GM21717 (cell line): ENCODE data around the gene ADCY10.
"Not testable (repeated sequence)": the region's sequence is repeated elsewhere in the genome, so short reads cannot be mapped to it uniquely, and the experiment has no call there.

Source experiments
- ATAC-seq: cut with Tn5 transposase; IDR thresholded peaks from one replicate; pipeline ENCODE4 v1.9.1; 2021; ENCODE audit warnings: mild to moderate bottlenecking, moderate library complexity; ENCODE audit not compliant: unreplicated experiment

The ADCY10 gene

GRCh38 chr1:167926486-167926997 lies 12.6 kb upstream of the ADCY10 start:
- no peak for ATAC-seq

- ATAC-seq: no peak
Observed at GRCh38 chr1:167924543-167925231, 10.8 kb upstream of the ADCY10 start.

GRCh38 chr1:167924102-167924501 lies 10.2 kb upstream of the ADCY10 start:
- no peak for ATAC-seq

- no peak for ATAC-seq
Observed at GRCh38 chr1:167923324-167924056, 9.6 kb upstream of the ADCY10 start.

GRCh38 chr1:167922611-167923074 lies 8.7 kb upstream of the ADCY10 start:
- ATAC-seq: no peak

- no peak for ATAC-seq
Observed at GRCh38 chr1:167922023-167922422, 8.1 kb upstream of the ADCY10 start.

GRCh38 chr1:167916766-167917511 lies 3.0 kb upstream of the ADCY10 start:
- ATAC-seq: no peak

- no peak for ATAC-seq
Observed at GRCh38 chr1:167915569-167915968, 1.6 kb upstream of the ADCY10 start.

GRCh38 chr1:167912294-167912693 lies 1.6 kb downstream of the ADCY10 start:
- ATAC-seq: no peak

- no peak for ATAC-seq
Observed at GRCh38 chr1:167911413-167911812, 2.5 kb downstream of the ADCY10 start.

- ATAC-seq: no peak
Observed at GRCh38 chr1:167910530-167910929, 3.4 kb downstream of the ADCY10 start.

- ATAC-seq: no peak
Observed at GRCh38 chr1:167909691-167910180, 4.2 kb downstream of the ADCY10 start.

GRCh38 chr1:167905671-167906070 lies 8.3 kb downstream of the ADCY10 start:
- no peak for ATAC-seq

GRCh38 chr1:167905182-167905581 lies 8.8 kb downstream of the ADCY10 start:
- no peak for ATAC-seq

GRCh38 chr1:167904652-167905130 lies 9.2 kb downstream of the ADCY10 start:
- no peak for ATAC-seq

GRCh38 chr1:167900907-167901306 lies 13.0 kb downstream of the ADCY10 start:
- no peak for ATAC-seq

- peak; percentile 89 for ATAC-seq
Observed at GRCh38 chr1:167899253-167899681, 14.7 kb downstream of the ADCY10 start.

GRCh38 chr1:167898578-167899222 lies 15.2 kb downstream of the ADCY10 start:
- no peak for ATAC-seq

- ATAC-seq: no peak
Observed at GRCh38 chr1:167893798-167894197, 20.1 kb downstream of the ADCY10 start.

GRCh38 chr1:167890400-167890799 lies 23.5 kb downstream of the ADCY10 start:
- no peak for ATAC-seq

- ATAC-seq: not testable (repeated sequence)
Observed at GRCh38 chr1:167887187-167887586, 26.7 kb downstream of the ADCY10 start.
